ENCODE data around the gene OGDH.

GRCh38 chr7:44581879-44582603 is 24.4 kb upstream of the OGDH start, which contains the start of gene TMED4:
- TF ChIP-seq POLR2A (IDR thresholded peaks at IDR 0.05) (peak; percentile 86), CTCF (IDR thresholded peaks at IDR 0.05) (no peak)
